ENCODE results near the gene DOC2B.
"Not testable (repeated sequence)": the region's sequence is repeated elsewhere in the genome, so short reads cannot be mapped to it uniquely, and the experiment has no call there.

DOC2B gene

DNA sequence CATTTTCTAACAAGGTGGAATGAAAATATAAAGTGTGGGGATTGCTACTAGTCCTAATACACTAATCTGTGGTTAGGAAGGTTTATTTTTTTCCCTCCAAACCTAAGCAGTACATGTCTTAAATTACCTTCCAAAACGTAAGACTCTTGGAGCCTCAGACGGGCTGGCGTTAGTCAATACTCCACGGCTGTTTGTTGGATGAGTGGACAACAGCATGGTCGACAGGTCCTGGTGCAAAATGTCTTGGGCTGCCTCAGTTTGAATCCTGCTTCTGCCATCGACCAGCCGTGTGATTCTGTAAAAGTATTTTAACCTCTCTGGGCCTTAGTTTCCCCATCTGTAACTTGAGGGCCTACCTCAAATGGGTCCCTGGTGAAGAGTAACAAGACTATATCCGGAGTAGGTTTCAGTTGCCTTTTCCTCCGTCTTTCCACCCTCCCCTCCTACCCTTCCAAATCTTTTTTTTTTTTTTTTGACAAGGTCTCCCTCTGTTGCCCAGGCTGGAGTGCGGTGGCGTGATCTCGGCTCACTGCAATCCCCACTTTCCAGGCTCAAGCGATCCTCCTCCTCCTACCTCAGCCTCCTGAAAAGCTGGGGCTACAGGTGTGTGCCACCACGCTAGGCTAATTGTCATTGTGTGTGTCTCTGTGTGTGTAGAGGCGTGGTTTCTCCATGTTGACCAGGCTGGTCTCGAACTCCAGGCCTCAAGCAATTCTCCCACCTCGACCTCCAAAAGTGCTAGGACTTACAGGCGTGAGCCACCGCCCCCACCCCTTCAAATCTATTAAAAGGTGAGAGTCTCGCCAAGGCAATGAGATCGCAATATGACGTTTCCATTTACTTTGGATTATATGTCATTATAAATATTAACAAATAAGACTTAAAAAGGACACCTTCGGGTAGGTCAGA, 38.3 kb downstream of the DOC2B start:
- DNase-seq, result no peak

- DNase-seq, result no peak
These were observed 39.3 kb downstream of the DOC2B start for GRCh38 chr17:142102-142661.

DNA sequence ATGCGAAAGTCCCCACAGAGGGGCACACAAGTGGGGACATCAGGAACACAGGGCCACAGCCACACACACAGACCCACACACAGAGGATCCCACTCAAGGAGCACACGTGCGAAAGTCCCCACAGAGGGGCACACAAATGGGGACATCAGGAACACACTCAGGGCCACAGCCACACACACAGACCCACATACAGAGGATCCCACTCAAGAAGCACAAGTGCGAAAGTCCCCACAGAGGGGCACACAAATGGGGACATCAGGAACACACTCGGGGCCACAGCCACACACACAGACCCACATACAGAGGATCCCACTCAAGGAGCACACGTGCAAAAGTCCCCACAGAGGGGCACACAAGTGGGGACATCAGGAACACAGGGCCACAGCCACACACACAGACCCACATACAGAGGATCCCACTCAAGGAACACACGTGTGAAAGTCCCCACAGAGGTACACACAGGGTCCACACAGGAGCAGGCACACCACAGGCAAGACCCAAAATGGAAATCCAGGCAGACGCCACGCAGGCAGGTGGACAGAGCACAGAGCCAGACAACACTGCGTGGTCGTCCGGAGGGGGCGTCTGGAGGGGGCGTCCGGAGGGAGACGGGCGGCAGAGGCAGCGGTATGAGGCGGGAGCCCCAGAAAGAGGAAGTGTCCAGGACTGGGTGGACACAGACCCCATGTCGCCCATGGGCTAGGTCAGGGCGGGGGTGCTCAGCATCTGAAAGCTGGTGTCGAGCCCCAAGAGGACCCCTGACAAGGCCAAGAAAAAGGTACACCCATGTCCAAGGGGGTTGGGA, 41.8 kb downstream of the DOC2B start:
- DNase-seq, result not testable (repeated sequence)

- not testable (repeated sequence) for DNase-seq
These were observed 44.2 kb downstream of the DOC2B start, which contains the start of gene SCGB1C2 for GRCh38 chr17:137166-137807. SCGB1C2 (plus strand) TSS chr17:137569; CDS start chr17:137591, 22 bp downstream.

DNA sequence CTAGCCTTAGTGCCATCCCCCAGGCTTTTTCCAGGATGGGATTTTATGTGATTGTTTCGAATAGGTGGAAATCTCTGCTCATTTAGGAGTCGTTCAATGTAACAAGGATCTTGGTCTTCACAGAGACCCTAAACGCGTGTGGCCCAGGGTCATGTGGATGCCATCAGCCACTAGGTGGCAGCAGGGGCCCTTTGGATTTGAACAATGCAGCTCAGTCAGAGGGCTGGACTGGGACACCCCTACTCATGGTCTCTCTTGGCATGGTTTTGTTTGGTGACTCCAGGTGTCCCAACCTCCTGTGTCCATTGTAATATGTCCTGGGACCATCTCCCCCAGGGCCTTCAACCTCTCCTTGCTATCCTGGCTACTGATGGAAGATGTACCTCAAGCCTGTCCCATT, 44.9 kb downstream of the DOC2B start:
- DNase-seq, result not testable (repeated sequence)

DNA sequence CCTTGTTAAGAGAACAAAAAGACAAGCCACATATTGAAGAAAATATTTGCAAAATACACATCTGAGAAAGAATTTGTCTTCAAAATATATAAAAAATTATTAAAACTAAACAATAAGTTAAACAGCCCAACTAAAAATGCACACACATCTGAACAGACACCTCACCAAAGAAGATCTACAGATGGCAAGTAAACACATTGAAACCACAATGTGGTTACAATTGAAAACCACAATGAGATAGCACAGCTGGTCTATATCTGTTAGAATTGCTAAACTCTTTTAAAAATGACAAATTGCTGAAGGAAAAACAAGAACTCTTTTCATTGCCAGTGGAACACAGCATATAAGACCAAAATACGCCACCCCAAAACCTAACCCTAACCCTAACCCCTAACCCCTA, 45.6 kb downstream of the DOC2B start:
- not testable (repeated sequence) for DNase-seq

DNA sequence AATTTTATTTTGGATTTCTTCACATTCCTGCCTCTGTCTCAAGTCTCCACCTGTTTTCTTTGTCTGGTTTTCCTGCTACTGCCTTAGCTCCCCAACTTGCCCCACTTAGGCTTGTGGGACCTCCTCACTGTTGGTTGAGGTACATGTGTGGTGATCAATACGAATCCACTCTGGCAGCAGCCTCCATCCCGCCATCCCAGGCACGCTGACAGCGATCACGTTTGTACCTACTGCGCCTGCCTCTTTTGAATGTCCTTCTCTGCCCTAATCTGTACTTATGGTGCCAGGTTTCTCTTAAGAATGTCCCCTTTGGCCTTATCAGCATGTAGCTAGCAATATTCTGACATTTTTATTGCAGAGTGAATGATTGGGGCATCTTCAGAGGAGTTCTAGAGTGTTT, 46.4 kb downstream of the DOC2B start:
- not testable (repeated sequence) for DNase-seq

GRCh38 chr17:134332-134785, 47.1 kb downstream of the DOC2B start:
- DNase-seq, result not testable (repeated sequence)

- DNase-seq, result not testable (repeated sequence)
These were observed 47.5 kb downstream of the DOC2B start for GRCh38 chr17:133932-134331.

GRCh38 chr17:118339-118917, 63.0 kb downstream of the DOC2B start:
- not testable (repeated sequence) for DNase-seq

- DNase-seq, result not testable (repeated sequence)
These were observed 68.3 kb downstream of the DOC2B start for GRCh38 chr17:113111-113510.
